Endometrium (tissue), 2 donors: ENCODE measurements around the gene ABI3.

Experiments
- FAIRE-seq: peaks from 2 replicates; lab custom pipeline; 2012; peaks lifted over from hg19 to GRCh38; lab: Jason Lieb, UNC
- donor health status: control.
- donor health status: control.

ABI3 gene

GRCh38 chr17:49225554-49226236 is 15.2 kb downstream of the ABI3 start:
- no peak for FAIRE-seq

- FAIRE-seq = no peak
Measured at GRCh38 chr17:49226771-49227435, 16.4 kb downstream of the ABI3 start.

GRCh38 chr17:49227436-49228261 is 17.1 kb downstream of the ABI3 start:
- FAIRE-seq = no peak

- no peak for FAIRE-seq
Measured at GRCh38 chr17:49229076-49229804, 18.7 kb downstream of the ABI3 start.

GRCh38 chr17:49229805-49230600 is 19.5 kb downstream of the ABI3 start:
- no peak for FAIRE-seq

GRCh38 chr17:49230636-49231562 is 20.4 kb downstream of the ABI3 start, which contains the start of gene PHOSPHO1:
TSS of gene PHOSPHO1 (minus strand) at chr17:49230787. CDS start at chr17:49226691, 4,096 bp downstream.
- FAIRE-seq = no peak

- FAIRE-seq = no peak
Measured at GRCh38 chr17:49231563-49231894, 21.0 kb downstream of the ABI3 start.

GRCh38 chr17:49234509-49235080 is 24.1 kb downstream of the ABI3 start:
- FAIRE-seq = no peak

- FAIRE-seq = no peak
Measured at GRCh38 chr17:49235896-49236295, 25.4 kb downstream of the ABI3 start.

- no peak for FAIRE-seq
Measured at GRCh38 chr17:49239963-49240362, 29.5 kb downstream of the ABI3 start.

- no peak for FAIRE-seq
Measured at GRCh38 chr17:49240619-49241018, 30.1 kb downstream of the ABI3 start.

- no peak for FAIRE-seq
Measured at GRCh38 chr17:49241040-49241439, 30.5 kb downstream of the ABI3 start.

- no peak for FAIRE-seq
Measured at GRCh38 chr17:49241692-49242397, 31.3 kb downstream of the ABI3 start.

GRCh38 chr17:49242813-49243212 is 32.3 kb downstream of the ABI3 start:
- FAIRE-seq = no peak

- no peak for FAIRE-seq
Measured at GRCh38 chr17:49244839-49245238, 34.3 kb downstream of the ABI3 start.

GRCh38 chr17:49247944-49248343 is 37.4 kb downstream of the ABI3 start:
- FAIRE-seq = no peak

GRCh38 chr17:49249292-49249794 is 38.8 kb downstream of the ABI3 start:
- FAIRE-seq = no peak

GRCh38 chr17:49249890-49250522 is 39.5 kb downstream of the ABI3 start:
- FAIRE-seq = no peak
